ENCODE data around the gene OTUD6A.

DNA sequence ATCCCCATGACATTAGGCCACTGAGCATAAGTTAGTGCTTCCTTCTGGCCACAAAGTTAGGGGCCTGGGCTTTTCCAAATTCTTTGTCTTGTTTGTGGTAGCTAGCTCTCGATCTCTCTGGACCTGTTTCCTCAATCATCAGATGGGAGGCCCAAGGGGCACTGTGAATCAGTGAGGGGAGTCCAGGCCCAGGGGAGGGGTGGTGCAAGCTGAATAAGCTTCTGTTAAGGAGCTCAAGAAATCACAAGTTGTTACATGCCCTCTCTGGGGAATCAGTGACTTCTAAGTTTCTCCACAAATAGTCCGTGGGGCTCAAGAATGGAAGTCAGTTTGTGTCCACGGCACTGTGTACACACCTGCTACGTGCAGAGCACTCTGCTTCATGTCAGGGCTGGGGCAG is 27.6 kb upstream of the OTUD6A start:
- no peak for TF ChIP-seq EZH2phosphoT487 (IDR thresholded peaks at IDR 0.05; ENCODE audit: low read depth)
- TF ChIP-seq, protein P1, sequence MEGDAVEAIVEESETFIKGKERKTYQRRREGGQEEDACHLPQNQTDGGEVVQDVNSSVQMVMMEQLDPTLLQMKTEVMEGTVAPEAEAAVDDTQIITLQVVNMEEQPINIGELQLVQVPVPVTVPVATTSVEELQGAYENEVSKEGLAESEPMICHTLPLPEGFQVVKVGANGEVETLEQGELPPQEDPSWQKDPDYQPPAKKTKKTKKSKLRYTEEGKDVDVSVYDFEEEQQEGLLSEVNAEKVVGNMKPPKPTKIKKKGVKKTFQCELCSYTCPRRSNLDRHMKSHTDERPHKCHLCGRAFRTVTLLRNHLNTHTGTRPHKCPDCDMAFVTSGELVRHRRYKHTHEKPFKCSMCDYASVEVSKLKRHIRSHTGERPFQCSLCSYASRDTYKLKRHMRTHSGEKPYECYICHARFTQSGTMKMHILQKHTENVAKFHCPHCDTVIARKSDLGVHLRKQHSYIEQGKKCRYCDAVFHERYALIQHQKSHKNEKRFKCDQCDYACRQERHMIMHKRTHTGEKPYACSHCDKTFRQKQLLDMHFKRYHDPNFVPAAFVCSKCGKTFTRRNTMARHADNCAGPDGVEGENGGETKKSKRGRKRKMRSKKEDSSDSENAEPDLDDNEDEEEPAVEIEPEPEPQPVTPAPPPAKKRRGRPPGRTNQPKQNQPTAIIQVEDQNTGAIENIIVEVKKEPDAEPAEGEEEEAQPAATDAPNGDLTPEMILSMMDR (IDR thresholded peaks at IDR 0.05; ENCODE audit: low read depth, low read length), result no peak
